Bronchial epithelial cell (primary cell): Measurements from ENCODE around the gene THOP1. TPM values are rescaled to one million over a fixed set of nuclear protein-coding genes. Genes with fewer than 3 reads are reported as not detected.

Experiments
- DNase-seq: peaks from one replicate; pipeline ENCODE4 v3.0.0-alpha.2; 2010; ENCODE audit warnings: low read depth
- FAIRE-seq: peaks from 2 replicates; lab custom pipeline; 2011; peaks lifted over from hg19 to GRCh38; lab: Jason Lieb, UNC
- H3K27me3 ChIP-seq: 2 replicates; pipeline ENCODE4 v1.5.1; 2011; ENCODE audit warnings: low read length; ENCODE audit not compliant: control insufficient read depth, insufficient read depth
- H3K36me3 ChIP-seq: 2 replicates; pipeline ENCODE4 v1.5.1; 2011; ENCODE audit warnings: low read length; ENCODE audit not compliant: control insufficient read depth, insufficient read depth
- H3K4me3 ChIP-seq: 2 replicates; pipeline ENCODE4 v1.5.1; 2011; ENCODE audit warnings: mild to moderate bottlenecking, low read depth, low read length, control low read depth
- CTCF ChIP-seq: IDR thresholded peaks from 2 replicates; pipeline ENCODE4 v1.5.1; 2011; ENCODE audit warnings: mild to moderate bottlenecking, moderate library complexity, low read length, control low read depth, inconsistent platforms; ENCODE audit not compliant: insufficient read depth, severe bottlenecking
- total RNA-seq: library from RNA; depleted of rRNA; stranded (reverse); fragments of >200 nt; gene quantifications from 2 replicates; pipeline ENCODE4 v1.2.1, GENCODE V29; 2014

The THOP1 gene
- total RNA-seq, 1 donor from 2014 or later, result 86.4 TPM

GRCh38 chr19:2799273-2800020 lies 14.1 kb downstream of the THOP1 start:
- DNase-seq, result no peak
- no peak overlapping the region for H3K4me3 ChIP-seq
- H3K36me3 ChIP-seq, result peaks cover 18% of the 10 kb centered on the region

GRCh38 chr19:2800506-2800905 lies 15.2 kb downstream of the THOP1 start:
- H3K36me3 ChIP-seq, result peaks cover 14% of the 10 kb centered on the region
- H3K4me3 ChIP-seq, result no peak overlapping the region
- FAIRE-seq (no peak), DNase-seq (no peak)
- no peaks in the 10 kb centered on the region for H3K27me3 ChIP-seq
- no peak for TF ChIP-seq CTCF

More at GRCh38 chr19:2799273-2800020, 14.1 kb downstream of the THOP1 start:
- H3K27me3 ChIP-seq, result no peaks in the 10 kb centered on the region
- FAIRE-seq, result no peak
- TF ChIP-seq CTCF, result no peak

- FAIRE-seq, result no peak
- TF ChIP-seq CTCF, result no peak
- H3K36me3 ChIP-seq, result peaks cover 19% of the 10 kb centered on the region
Observed at GRCh38 chr19:2802826-2803225, 17.5 kb downstream of the THOP1 start.

GRCh38 chr19:2803486-2804155 lies 18.3 kb downstream of the THOP1 start:
- FAIRE-seq, result no peak

More at GRCh38 chr19:2802826-2803225, 17.5 kb downstream of the THOP1 start:
- DNase-seq, result no peak
- Histone ChIP-seq H3K27me3 (no peaks in the 10 kb centered on the region), H3K4me3 (no peak overlapping the region)

More at GRCh38 chr19:2803486-2804155, 18.3 kb downstream of the THOP1 start:
- no peaks in the 10 kb centered on the region for H3K27me3 ChIP-seq
- no peak for TF ChIP-seq CTCF
- H3K36me3 ChIP-seq, result peaks cover 21% of the 10 kb centered on the region
- DNase-seq, result no peak
- H3K4me3 ChIP-seq, result no peak overlapping the region
